Stimulated activated CD4-positive, alpha-beta T cell treated with anti-CD3 and anti-CD28 coated beads, Interleukin-4, amount 100 ng/mL, for 48 hours (primary cell): ENCODE measurements around the gene VCAM1.
"Not testable (repeated sequence)": the region's sequence is repeated elsewhere in the genome, so short reads cannot be mapped to it uniquely, and the experiment has no call there.

Experiments
- DNase-seq, 2 donors: peaks; one replicate each; pipeline ENCODE4 v3.0.0-alpha.2; 2020; ENCODE audit warnings: low read depth in 2 of 2

The VCAM1 gene

DNA sequence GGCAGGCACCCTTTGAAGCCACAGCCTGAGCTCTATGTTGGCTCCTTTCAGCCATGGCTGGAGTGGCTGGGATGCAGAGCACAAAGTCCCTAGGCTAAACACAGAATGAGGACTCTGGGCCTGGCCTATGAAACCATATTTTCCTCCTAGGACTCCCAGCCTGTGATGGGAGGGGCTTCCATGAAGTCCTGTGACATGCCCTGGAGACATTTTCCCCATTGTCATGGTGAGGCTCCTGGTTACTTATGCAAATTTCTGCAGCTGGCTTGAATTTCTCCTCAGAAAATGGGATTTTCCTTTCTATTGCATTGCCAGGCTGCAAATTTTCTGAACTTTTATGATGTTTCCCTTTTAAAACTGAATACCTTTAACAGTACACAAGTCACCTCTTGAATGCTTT is 61.3 kb downstream of the VCAM1 start:
- no peak for DNase-seq

DNA sequence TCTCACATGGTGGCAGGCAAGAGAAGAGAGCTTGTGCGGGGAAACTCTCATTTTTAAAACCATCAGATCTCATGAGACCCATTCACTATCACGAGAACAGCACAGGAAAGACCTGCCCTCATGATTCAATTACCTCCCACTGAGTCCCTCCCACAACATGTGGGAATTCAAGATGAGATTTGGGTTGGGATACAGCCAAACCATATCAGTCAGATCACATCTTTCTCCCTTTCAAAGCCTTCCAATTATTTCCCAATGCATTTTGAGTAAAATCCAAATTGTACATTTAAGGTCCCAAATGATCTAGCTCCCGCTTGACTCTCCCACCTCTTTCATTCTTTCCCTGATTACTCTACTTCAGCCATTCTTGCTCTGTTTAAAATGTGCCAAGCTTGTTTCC is 62.2 kb downstream of the VCAM1 start:
- DNase-seq, result not testable (repeated sequence)

DNA sequence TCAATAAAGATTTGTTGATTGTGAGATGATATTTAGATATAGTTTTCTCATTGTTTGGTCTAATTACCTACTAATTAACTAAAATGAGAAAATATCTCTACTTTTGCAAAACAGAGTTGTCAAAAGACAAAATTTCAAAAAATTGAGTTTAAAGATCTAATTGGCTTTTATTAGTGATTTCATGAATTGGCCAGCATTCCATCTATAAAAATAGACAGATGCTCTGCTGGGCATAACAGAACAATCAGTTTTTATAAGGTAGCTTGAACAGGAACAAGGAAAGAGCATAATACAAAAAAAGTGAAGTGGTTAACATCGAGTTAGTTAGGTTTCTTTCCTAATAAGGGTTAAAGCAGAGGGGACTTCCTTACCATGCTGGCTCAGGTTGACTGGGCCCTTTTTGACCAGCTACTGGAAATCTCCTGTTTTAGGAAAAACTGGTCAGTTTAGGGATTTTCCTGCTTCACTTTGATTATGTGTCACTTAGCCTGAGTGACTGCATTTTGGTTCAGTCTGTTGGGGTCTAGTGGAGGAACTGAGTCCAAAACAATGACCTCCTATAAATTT is 63.0 kb downstream of the VCAM1 start:
- no peak for DNase-seq

DNA sequence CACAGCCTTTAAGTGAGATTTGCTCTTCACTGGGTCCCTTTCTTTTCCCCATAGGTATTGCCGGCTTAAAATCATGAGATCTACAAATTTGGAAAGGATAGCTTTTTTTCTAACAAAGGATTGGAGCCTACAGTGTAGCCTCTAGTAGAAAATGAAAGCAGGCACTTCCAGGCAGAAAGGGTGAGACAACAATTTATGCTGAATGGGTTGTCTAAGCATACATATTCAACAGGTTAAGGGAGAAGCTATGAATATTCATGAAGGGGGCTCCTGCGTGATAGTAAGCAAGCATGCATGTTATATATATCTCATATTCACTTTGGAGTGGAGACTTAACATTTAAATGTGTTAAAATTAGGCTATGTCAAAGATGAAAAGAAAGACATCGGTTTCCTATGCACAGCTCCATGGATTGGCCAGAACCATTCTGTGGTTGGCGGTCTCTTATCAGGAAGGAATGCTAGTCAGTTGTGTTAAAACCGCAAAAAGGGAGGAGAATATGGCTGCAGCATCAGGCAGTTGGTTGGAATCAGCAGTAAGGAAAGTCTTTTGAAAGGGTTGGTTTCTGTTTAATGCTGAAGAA is 66.0 kb downstream of the VCAM1 start:
- no peak for DNase-seq

DNA sequence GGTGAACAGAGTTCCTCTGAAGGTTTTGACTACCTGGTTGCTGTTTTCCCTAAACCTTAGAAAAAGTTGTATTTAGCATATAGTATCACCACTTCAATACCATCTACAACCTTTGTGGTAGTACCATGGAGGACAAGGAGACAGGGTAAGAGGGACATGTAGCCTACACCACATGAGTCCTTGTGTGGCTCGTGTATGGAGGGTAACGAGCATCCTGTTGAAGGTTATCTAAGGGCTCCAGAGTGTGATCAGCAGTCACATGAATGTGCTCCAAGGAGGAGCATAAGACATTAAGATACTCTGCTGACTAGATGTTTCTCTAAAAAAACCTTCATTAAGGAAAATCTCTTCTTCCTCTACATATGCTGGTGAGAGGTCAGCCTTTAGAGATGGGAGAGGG is 67.3 kb downstream of the VCAM1 start:
- DNase-seq, result no peak
